ENCODE data around the gene CROT. TPM values are rescaled to one million over a fixed set of nuclear protein-coding genes. Genes with fewer than 3 reads are reported as not detected.

CROT gene
- total RNA-seq, 2 donors from 2014 or later: 5.6 to 6.1 TPM

- H3K36me3 ChIP-seq: no peaks in the 10 kb centered on the region
- TF ChIP-seq, protein P1, sequence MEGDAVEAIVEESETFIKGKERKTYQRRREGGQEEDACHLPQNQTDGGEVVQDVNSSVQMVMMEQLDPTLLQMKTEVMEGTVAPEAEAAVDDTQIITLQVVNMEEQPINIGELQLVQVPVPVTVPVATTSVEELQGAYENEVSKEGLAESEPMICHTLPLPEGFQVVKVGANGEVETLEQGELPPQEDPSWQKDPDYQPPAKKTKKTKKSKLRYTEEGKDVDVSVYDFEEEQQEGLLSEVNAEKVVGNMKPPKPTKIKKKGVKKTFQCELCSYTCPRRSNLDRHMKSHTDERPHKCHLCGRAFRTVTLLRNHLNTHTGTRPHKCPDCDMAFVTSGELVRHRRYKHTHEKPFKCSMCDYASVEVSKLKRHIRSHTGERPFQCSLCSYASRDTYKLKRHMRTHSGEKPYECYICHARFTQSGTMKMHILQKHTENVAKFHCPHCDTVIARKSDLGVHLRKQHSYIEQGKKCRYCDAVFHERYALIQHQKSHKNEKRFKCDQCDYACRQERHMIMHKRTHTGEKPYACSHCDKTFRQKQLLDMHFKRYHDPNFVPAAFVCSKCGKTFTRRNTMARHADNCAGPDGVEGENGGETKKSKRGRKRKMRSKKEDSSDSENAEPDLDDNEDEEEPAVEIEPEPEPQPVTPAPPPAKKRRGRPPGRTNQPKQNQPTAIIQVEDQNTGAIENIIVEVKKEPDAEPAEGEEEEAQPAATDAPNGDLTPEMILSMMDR (IDR thresholded peaks at IDR 0.05): no peak
- no peak for DNase-seq (ENCODE audit: low spot score)
- H3K27me3 ChIP-seq: no peaks in the 10 kb centered on the region
- H3K4me3 ChIP-seq: no peak overlapping the region
- no peaks in the 10 kb centered on the region for H3K9me3 ChIP-seq
- H3K27ac ChIP-seq: no peak overlapping the region
- H3K4me1 ChIP-seq: no peaks in the 10 kb centered on the region
These were observed 74.7 kb downstream of the CROT start for GRCh38 chr7:87420173-87420572.

- DNase-seq (ENCODE audit: low spot score): no peak
- TF ChIP-seq, protein P1 (IDR thresholded peaks at IDR 0.05): no peak
- no peaks in the 10 kb centered on the region for H3K36me3 ChIP-seq
- H3K27me3 ChIP-seq: no peaks in the 10 kb centered on the region
- H3K27ac ChIP-seq: no peak overlapping the region
- no peak overlapping the region for H3K4me3 ChIP-seq
- no peaks in the 10 kb centered on the region for H3K9me3 ChIP-seq
- no peaks in the 10 kb centered on the region for H3K4me1 ChIP-seq
These were observed 78.6 kb downstream of the CROT start for GRCh38 chr7:87424075-87424474.

DNA sequence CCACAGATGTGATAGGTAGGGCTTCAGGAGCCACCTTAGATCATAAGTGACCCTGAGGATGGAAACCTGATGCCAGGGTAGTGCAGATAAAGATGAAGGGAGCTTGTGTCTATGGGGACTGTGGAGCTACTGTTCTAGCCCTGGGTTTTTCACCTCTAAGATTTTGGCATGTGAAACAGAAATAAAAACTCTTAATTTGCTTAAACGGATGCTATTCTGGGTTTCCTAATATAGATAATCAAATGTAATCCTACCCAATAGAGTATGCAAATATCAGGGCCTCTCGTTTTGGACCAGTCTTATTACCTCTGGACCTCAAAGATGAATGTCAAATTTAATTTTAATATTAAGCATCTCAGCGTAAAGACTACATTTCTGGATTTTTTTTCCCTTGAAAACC, 80.7 kb downstream of the CROT start:
- TF ChIP-seq, protein P1 (IDR thresholded peaks at IDR 0.05): no peak
- Histone ChIP-seq H3K36me3 (no peaks in the 10 kb centered on the region), H3K9me3 (no peaks in the 10 kb centered on the region), H3K27me3 (no peaks in the 10 kb centered on the region), H3K4me1 (no peaks in the 10 kb centered on the region), H3K4me3 (no peak overlapping the region), H3K27ac (no peak overlapping the region)
- no peak for DNase-seq (ENCODE audit: low spot score)

DNA sequence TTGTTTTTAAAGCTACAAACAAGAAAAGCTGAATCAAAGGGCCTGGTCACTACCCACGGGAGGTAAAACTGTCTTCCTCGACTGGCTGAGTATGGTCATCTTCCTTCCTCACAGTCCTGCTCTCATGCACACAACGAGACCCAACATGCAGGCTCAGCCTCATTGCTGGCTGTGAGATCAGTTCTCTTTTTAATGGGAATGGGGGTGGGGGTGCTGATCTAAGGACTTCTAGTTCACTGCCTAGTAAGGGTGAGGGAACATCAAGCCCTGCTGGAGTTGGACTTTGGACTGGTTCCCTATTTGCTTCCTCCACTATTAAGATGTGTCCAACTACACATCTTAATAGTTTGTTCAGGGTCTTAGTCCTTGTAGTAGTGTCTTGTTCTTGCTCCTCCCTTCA, 81.8 kb downstream of the CROT start:
- Histone ChIP-seq H3K27ac (no peak overlapping the region), H3K4me1 (no peaks in the 10 kb centered on the region), H3K27me3 (no peaks in the 10 kb centered on the region), H3K9me3 (no peaks in the 10 kb centered on the region), H3K4me3 (no peak overlapping the region), H3K36me3 (no peaks in the 10 kb centered on the region)
- TF ChIP-seq, protein P1 (IDR thresholded peaks at IDR 0.05): no peak
- DNase-seq (ENCODE audit: low spot score): no peak

- no peaks in the 10 kb centered on the region for H3K9me3 ChIP-seq
- TF ChIP-seq, protein P1 (IDR thresholded peaks at IDR 0.05): no peak
- no peak for DNase-seq (ENCODE audit: low spot score)
- H3K4me3 ChIP-seq: no peak overlapping the region
- H3K27ac ChIP-seq: no peak overlapping the region
- no peaks in the 10 kb centered on the region for H3K27me3 ChIP-seq
- no peaks in the 10 kb centered on the region for H3K36me3 ChIP-seq
- H3K4me1 ChIP-seq: no peaks in the 10 kb centered on the region
These were observed 87.1 kb downstream of the CROT start for GRCh38 chr7:87432536-87432935.

GRCh38 chr7:87435546-87435945, 90.1 kb downstream of the CROT start:
- H3K36me3 ChIP-seq: peaks cover 7% of the 10 kb centered on the region
- no peaks in the 10 kb centered on the region for H3K9me3 ChIP-seq
- H3K27me3 ChIP-seq: no peaks in the 10 kb centered on the region
- DNase-seq (ENCODE audit: low spot score): no peak
- TF ChIP-seq, protein P1 (IDR thresholded peaks at IDR 0.05): no peak
- no peak overlapping the region for H3K4me3 ChIP-seq
- H3K4me1 ChIP-seq: no peaks in the 10 kb centered on the region
- H3K27ac ChIP-seq: no peak overlapping the region

All from right atrium auricular region (tissue), 2 donors.